GM12878 (cell line): ENCODE measurements around the gene PORCN. TPM values are rescaled to one million over a fixed set of nuclear protein-coding genes. Genes with fewer than 3 reads are reported as not detected.

Experiments
- CUX1 ChIP-seq: IDR thresholded peaks from 2 replicates; pipeline ENCODE4 v1.6.1; 2012; ENCODE audit warnings: improper control_type of control experiment, low read depth, low read length; ENCODE audit not compliant: insufficient replicate concordance
- MTA2 ChIP-seq: fragments of 450-650 bp; IDR thresholded peaks from 2 replicates; pipeline ENCODE4 v1.6.1; 2016; ENCODE audit warnings: low read depth, mild to moderate bottlenecking, moderate library complexity
- NFYA ChIP-seq: IDR thresholded peaks from 2 replicates; pipeline ENCODE4 v1.6.1; 2011; ENCODE audit warnings: low read depth, mild to moderate bottlenecking, low read length, improper control_type of control experiment, borderline replicate concordance
- NRF1 ChIP-seq: conservative IDR thresholded peaks from 2 replicates; pipeline ENCODE4 v1.6.1; 2011; ENCODE audit warnings: mild to moderate bottlenecking, low read depth, low read length, improper control_type of control experiment
- RCOR1 ChIP-seq: conservative IDR thresholded peaks from 2 replicates; pipeline ENCODE4 v1.6.1; 2012; ENCODE audit warnings: low read depth, low read length, improper control_type of control experiment
- SKIL ChIP-seq: fragments of 450-650 bp; IDR thresholded peaks from 2 replicates; pipeline ENCODE4 v1.6.1; 2017; ENCODE audit warnings: mild to moderate bottlenecking, low read depth, inconsistent platforms; ENCODE audit not compliant: poor library complexity, severe bottlenecking
- SMAD1 ChIP-seq: fragments of 450-650 bp; IDR thresholded peaks from 2 replicates; pipeline ENCODE4 v1.6.1; 2018; ENCODE audit warnings: mild to moderate bottlenecking, low read depth; ENCODE audit not compliant: partially characterized antibody
- SPI1 ChIP-seq: IDR thresholded peaks from 2 replicates; pipeline ENCODE4 v1.6.1; 2011; ENCODE audit warnings: low read depth, mild to moderate bottlenecking, low read length, moderate library complexity, borderline replicate concordance; ENCODE audit not compliant: insufficient read depth
- ZNF274 ChIP-seq: IDR thresholded peaks from one replicate; pipeline ENCODE4 v1.8.0; 2011; ENCODE audit not compliant: insufficient read length, insufficient read depth
- polyA plus RNA-seq, 11 experiments: library from polyadenylated mRNA; depleted of rRNA in 4 of 11; unstranded in 6 of 11; stranded (reverse) in 5 of 11; fragments of >200 nt; fragmentation: Nextera tagmentation in 4 of 11; fragmentation: Illumina TruSeq in 1 of 11; extraction: Ambion mirVana in 4 of 11; extraction: Trizol in 1 of 11; gene quantifications; 1 replicate in 1 of 11; 2 replicates in 10 of 11; pipeline versions ENCODE4 v1.2.1 to v1.2.3, GENCODE V29; 2011 to 2016; ENCODE audit warnings: inconsistent platforms in 2 of 11, missing spikeins in 2 of 11, low read depth in 1 of 11
- total RNA-seq, 4 experiments: library from RNA; depleted of rRNA in 3 of 4; stranded (reverse); fragments of >200 nt in 3 of 4; fragmentation: Illumina TruSeq in 1 of 4; extraction: Trizol in 1 of 4; gene quantifications; 2 replicates each; pipeline versions ENCODE4 v1.2.1 to v1.2.3, GENCODE V29; 2013 to 2021

The PORCN gene
- total and polyA plus RNA-seq, 10 of the 15 experiments (the other 5 are each of a cell fraction or from before 2014, with no cell fraction given): 0.27 to 21.0 (median 14.1) TPM

GRCh38 chrX:48482526-48482925 is 26.3 kb upstream of the PORCN start (continued):
- TF ChIP-seq CUX1 (no peak), SMAD1 (no peak), NRF1 (no peak), ZNF274 (no peak), SKIL (no peak), MTA2 (no peak), NFYA (no peak), SPI1 (no peak), RCOR1 (no peak)
